ENCODE measurements around the gene MYO18A.
"Not testable (repeated sequence)": the region's sequence is repeated elsewhere in the genome, so short reads cannot be mapped to it uniquely, and the experiment has no call there.

Gene MYO18A

DNA sequence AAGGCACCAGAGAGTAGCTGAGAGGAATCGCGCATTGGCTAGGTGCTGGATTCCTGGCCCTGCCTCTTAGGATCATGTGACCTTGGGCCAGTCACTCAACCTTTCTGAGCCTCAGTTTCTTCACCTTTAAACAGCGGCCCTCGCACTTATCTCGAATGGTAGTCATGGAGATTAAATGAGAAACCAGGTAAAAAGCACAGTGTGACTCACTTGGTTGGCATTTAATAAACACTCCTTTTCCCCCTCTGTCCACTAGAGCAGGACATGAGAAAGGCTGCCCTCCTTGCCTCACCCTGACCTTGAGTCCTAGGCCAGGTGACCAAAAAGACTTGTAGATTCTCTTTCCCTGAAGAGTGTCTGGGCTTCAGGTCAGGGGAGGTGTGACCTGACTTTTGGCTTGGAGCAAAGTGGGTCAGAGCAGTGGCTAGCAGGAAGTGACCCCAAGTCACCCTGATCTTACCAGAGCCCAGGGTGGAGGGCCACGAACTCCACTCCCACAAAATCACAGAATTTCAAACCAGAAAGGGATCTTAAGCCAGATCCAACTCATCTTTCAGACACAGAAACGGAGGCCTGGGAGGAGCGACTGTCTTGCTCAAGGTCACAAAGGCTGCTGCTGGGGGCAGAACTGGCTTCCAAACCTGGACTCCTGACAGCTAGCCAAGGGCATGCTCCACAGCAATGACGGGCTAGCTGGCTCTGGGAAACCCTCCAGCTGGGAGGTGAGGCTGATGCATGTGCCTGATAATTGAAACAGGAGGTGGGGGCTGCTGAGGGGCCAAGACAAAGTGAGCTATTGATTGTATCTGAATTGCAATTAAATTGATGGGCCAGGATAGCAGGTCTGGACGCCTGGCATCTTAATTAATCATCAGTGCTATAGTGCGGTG, 72.0 kb downstream of the MYO18A start:
- DNase-seq (ENCODE audit: low read depth, low spot score): no peak

DNA sequence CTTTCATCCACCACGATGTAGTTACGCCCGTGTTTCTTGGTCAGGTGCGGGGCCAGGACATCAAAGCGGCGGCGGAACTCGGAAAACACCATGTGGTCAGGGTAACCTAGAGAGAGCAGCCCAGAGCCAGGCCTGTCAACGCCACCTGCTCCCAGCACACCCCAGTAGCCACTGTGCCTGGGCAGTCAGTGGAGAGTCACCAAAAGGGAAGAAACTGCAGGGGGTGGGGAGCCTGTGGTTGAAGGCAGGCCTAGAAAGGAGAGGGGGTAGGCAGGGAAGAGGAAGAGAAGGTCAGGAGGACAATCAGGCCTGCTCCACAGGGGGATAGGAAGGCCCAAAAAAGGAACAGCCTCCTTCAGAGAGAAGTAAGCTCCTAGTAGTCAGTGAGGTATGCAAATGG, 73.1 kb downstream of the MYO18A start:
- DNase-seq (ENCODE audit: low read depth, low spot score): no peak

GRCh38 chr17:29103341-29103740, 76.9 kb downstream of the MYO18A start:
- DNase-seq (ENCODE audit: low read depth, low spot score): no peak

- DNase-seq (ENCODE audit: low read depth, low spot score): no peak
Measured at GRCh38 chr17:29102741-29103181, 77.4 kb downstream of the MYO18A start.

GRCh38 chr17:29102046-29102445, 78.2 kb downstream of the MYO18A start:
- no peak for DNase-seq (ENCODE audit: low read depth, low spot score)

DNA sequence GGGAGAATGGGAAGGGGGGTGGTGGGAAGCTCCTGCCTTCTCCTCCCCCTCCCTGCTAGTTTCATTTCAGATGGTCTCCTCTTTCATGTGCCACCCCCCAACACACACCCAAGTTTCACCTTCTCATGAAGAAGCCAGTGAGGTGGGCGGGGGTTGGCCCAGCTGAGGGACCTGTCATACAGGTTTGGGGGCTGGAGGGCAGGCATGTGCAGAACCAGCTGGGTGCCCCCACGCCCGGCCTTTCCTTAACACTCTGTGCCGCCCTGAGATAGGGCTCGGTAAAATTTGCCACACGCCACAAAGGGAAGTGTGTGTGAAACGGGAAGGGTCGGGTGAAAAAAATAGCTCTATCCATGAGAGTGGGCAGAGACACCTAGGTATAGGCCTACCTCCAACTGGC, 79.9 kb downstream of the MYO18A start:
- no peak for DNase-seq (ENCODE audit: low read depth, low spot score)

DNA sequence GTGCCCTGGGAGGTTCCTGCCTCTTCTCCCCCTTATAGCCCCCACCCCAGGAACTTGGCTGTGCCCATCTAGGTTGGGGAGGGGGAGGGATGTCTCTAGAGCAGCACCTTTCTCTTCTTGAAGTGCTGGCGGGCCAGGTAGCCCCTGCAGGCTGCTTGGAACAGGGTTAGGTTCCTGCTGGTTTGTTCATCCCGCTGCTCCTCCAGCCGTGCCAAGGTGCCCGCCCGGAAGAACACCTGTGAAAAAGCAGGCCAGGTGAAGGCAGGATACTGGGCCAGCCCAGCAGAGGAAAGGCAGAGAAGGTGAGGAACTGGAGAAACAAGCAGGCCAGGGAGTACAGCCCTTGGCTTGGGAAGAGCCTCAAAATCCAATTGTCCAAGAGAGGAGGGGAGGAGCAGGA, 80.7 kb downstream of the MYO18A start:
- DNase-seq (ENCODE audit: low read depth, low spot score): no peak

GRCh38 chr17:29096094-29096493, 84.1 kb downstream of the MYO18A start:
- no peak for DNase-seq (ENCODE audit: low read depth, low spot score)

GRCh38 chr17:29095439-29095838, 84.8 kb downstream of the MYO18A start:
- DNase-seq (ENCODE audit: low read depth, low spot score): no peak

- DNase-seq (ENCODE audit: low read depth, low spot score): no peak
Measured at GRCh38 chr17:29094101-29094708, 86.0 kb downstream of the MYO18A start.

DNA sequence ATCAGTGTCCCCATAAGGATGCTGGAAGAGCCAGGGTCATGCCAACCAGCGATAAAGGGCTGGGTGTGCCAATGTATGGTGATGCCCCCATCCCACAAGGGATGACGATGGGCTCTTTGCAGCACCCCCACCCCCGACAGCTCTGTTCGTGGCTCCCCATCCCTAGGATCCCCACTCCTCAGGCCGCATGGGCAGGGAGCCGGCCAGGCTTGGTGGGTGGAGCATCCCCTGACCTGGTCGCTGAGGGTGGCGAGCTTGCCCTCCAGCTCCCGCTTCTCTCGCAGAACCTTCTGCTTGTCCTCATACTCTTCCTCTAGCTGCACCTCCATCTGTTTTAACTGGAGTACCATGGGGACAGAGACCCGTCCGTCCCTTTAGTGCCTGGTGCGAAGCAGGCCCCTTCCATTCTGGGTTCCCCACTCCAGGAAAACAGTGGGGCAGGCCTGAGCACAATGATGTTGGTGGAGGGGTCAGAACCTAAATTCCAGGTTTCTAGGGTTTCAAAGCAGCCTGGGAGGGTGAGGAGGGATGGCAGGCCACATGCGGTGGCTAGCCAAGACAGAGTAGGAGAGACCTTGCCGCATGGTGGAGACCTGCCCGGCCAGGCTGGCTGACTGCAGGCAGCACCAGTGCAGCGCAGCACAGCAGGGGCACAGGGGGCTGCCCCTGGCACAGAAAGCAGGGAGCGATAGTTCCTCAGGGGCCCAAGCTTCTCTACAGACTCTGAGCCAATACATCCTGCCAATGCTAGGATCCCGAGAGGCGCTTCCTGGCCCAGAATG, 86.9 kb downstream of the MYO18A start:
- no peak for DNase-seq (ENCODE audit: low read depth, low spot score)

DNA sequence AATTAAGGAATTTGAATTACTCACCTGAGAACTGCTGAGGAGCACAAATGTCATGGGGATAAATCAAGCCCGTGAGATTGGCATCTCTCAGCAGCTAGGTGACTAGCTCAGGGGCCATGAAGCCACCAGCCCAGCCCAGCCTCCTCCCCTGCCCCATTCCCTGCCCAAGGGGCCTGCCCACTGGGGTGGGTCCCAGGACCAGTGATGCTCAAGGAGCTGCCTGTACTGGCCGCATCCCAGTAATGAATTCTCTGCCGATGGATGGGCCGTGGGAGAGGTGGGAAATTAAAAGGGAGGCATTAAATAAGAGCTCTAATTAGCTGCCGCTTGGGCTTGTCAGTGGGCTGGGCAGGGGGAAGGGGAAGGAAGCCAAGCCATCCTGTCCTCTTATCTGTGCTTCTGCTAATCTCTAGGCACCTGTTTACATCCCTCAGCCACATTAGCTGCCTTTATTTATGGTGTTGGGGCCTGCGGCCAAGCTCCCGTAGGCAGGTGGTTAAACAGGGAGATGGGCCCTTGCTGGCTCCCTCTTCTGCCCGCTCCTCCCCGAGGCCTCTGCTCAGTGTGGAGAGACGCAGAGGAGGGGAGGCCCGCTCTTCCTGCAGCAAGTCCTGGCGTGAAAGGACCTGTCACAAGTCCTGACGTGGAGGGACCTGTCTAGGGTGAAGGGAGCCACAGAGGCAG, 88.5 kb downstream of the MYO18A start:
- DNase-seq (ENCODE audit: low read depth, low spot score): no peak

GRCh38 chr17:29090750-29091605, 89.2 kb downstream of the MYO18A start:
- DNase-seq (ENCODE audit: low read depth, low spot score): no peak

GRCh38 chr17:29090108-29090507, 90.1 kb downstream of the MYO18A start:
- no peak for DNase-seq (ENCODE audit: low read depth, low spot score)

- DNase-seq (ENCODE audit: low read depth, low spot score): no peak
Measured at GRCh38 chr17:29089601-29090044, 90.6 kb downstream of the MYO18A start.

GRCh38 chr17:29088782-29089181, 91.4 kb downstream of the MYO18A start:
- DNase-seq (ENCODE audit: low read depth, low spot score): not testable (repeated sequence)

GRCh38 chr17:29086628-29087332, 93.4 kb downstream of the MYO18A start:
- DNase-seq (ENCODE audit: low read depth, low spot score): no peak

GRCh38 chr17:29085223-29085622, 95.0 kb downstream of the MYO18A start:
- DNase-seq (ENCODE audit: low read depth, low spot score): no peak

DNA sequence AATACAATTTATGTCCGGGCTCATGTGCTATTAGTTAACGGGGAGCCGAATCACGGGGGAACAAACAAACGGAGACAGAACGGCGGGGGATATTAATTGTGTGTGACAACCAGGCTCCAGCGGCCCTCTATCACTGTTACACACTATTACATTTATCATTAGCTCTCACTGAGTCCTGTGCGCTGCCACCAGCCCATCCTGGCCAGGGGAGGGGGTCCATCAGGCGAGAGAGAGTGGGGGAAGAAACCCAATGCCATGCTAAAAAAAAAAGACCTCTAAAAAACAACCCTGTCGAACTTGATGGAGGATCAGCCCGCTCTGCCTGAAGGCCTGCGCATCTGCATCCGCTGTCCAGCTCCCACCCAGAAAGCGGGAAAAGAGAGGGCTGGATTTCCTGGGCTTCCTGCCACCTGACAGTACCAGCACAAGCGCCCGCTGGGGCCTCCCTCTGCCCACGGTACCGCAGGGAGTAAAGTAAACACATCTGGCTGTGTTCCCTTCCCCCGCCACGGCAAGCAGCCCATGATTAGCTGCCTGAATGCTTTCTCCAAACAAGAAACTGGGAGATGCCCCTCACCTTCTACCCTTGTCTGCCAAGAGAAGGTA, 95.6 kb downstream of the MYO18A start:
- peak; percentile 17 for DNase-seq (ENCODE audit: low read depth, low spot score)

GRCh38 chr17:29080965-29081364, 99.2 kb downstream of the MYO18A start:
- no peak for DNase-seq (ENCODE audit: low read depth, low spot score)
